Activated CD8-positive, alpha-beta memory T cell treated with anti-CD3 and anti-CD28 coated beads for 24 hours (primary cell): ENCODE results near the gene PLBD2.

Source experiments
- DNase-seq: peaks from one replicate; pipeline ENCODE4 v3.0.0-alpha.2; 2020

PLBD2 gene

GRCh38 chr12:113397497-113398197 is 39.3 kb downstream of the PLBD2 start:
- no peak for DNase-seq

- DNase-seq: no peak
Observed at GRCh38 chr12:113398346-113399290, 40.2 kb downstream of the PLBD2 start.

GRCh38 chr12:113399490-113399889 is 41.1 kb downstream of the PLBD2 start:
- DNase-seq: no peak

GRCh38 chr12:113400362-113400761 is 42.0 kb downstream of the PLBD2 start:
- no peak for DNase-seq

- no peak for DNase-seq
Observed at GRCh38 chr12:113401066-113402000, 42.9 kb downstream of the PLBD2 start.

- DNase-seq: no peak
Observed at GRCh38 chr12:113402586-113403260, 44.3 kb downstream of the PLBD2 start.

GRCh38 chr12:113403435-113404415 is 45.3 kb downstream of the PLBD2 start, which contains the start of gene SDS:
Gene SDS, minus strand, starts transcription at chr12:113403887. Its CDS starts 4,179 bp downstream, at chr12:113399708.
- DNase-seq: no peak

- no peak for DNase-seq
Observed at GRCh38 chr12:113405694-113406093, 47.3 kb downstream of the PLBD2 start.

- DNase-seq: no peak
Observed at GRCh38 chr12:113407931-113408600, 49.7 kb downstream of the PLBD2 start.

GRCh38 chr12:113408756-113409298 is 50.4 kb downstream of the PLBD2 start:
- DNase-seq: no peak

- DNase-seq: no peak
Observed at GRCh38 chr12:113409462-113410124, 51.2 kb downstream of the PLBD2 start.

- no peak for DNase-seq
Observed at GRCh38 chr12:113413488-113413939, 55.1 kb downstream of the PLBD2 start.

- DNase-seq: no peak
Observed at GRCh38 chr12:113414519-113415038, 56.2 kb downstream of the PLBD2 start.

- DNase-seq: no peak
Observed at GRCh38 chr12:113416091-113416754, 57.8 kb downstream of the PLBD2 start.

- no peak for DNase-seq
Observed at GRCh38 chr12:113418213-113418879, 60.0 kb downstream of the PLBD2 start.

GRCh38 chr12:113420996-113421595 is 62.7 kb downstream of the PLBD2 start:
- no peak for DNase-seq
